ENCODE measurements around the gene NATD1.

Gene NATD1

GRCh38 chr17:21189361-21189760, 63.8 kb downstream of the NATD1 start:
- no peak for DNase-seq

Data from suppressor macrophage treated with lipopolysaccharide for 4 hours (primary cell).